ENCODE data around the gene BAAT. TPM values are rescaled to one million over a fixed set of nuclear protein-coding genes. Genes with fewer than 3 reads are reported as not detected.

BAAT gene
- total RNA-seq, 1 experiment from 2014 or later: 0.08 TPM

DNA sequence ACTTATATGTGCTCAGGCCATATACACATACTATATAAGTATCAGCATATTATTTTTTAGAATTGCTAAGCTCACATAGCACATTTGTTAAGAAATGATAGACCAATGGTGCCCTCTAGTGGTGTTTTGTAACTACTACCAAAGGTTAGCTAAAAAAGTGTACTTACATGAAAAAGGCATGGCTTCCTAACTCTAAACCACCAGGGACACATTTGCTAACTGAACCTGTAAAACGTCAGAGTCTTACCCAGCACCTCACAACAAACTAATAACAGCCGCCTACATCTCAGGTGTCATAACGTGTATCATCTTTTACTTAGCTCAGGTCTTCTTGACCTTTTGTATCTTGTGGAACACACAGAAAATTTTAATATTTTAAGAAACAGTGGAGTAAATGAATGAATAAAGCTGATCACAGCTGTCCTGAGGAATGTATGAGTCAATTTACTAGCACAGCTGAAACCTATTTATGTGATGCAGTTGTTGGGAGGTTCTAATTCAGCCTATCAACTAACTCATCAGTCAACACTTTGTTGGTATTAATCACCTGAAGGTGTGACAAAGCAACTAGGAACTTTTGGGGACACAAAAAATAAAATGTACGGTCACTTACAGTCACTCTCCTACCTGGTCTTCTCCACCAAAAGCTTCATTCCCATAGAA is 72.9 kb downstream of the BAAT start:
- CTCF ChIA-PET: interaction anchor here (0.5 to 1.3 kb wide), 4 partner anchors 138 to 712 kb away, joined by 3 to 23 read pairs (median 4); no protein-coding TSS in a partner anchor
- in situ Hi-C loops (cut with HindIII; ENCODE audit: low pct_unique_long_range_greater_than_20kb, low sequenced_read_pairs): no loop called here
- BruUV-seq (replicated peaks): no TSS peak

GRCh38 chr9:101311191-101311590 is 73.6 kb downstream of the BAAT start:
- H3K36me3 ChIP-seq (ENCODE audit: control insufficient read depth, insufficient read depth, low read length): no peaks in the 10 kb centered on the region
- H3K27me3 ChIP-seq (ENCODE audit: control insufficient read depth, insufficient read depth, low read length): no peaks in the 10 kb centered on the region
- DNase-seq (ENCODE audit: low read depth, low spot score): no peak
- intact Hi-C loops (cut with micrococcal nuclease; ENCODE audit: unreplicated experiment) (loop anchor here (1.0 to 5.0 kb wide), 3 partner anchors 194 to 710 kb away; no protein-coding TSS in a partner anchor), in situ Hi-C loops (cut with HindIII; ENCODE audit: low pct_unique_long_range_greater_than_20kb, low sequenced_read_pairs) (no loop called here)
- ChIA-PET POLR2A (no interaction called here), CTCF (interaction anchor here (0.8 to 1.3 kb wide), 3 partner anchors 597 to 711 kb away, joined by 4 to 23 read pairs (median 4); no protein-coding TSS in a partner anchor)
- ATAC-seq: no peak
- no TSS peak for BruUV-seq (replicated peaks)
- no peaks in the 10 kb centered on the region for H3K9me3 ChIP-seq (ENCODE audit: control insufficient read depth, insufficient read depth, low read depth, low read length)
- TF ChIP-seq POLR2AphosphoS5 (IDR thresholded peaks at IDR 0.05; ENCODE audit: low read depth, low read length) (no peak), TCF7L2 (IDR thresholded peaks at IDR 0.05; ENCODE audit: low read depth, low read length) (no peak)
- TF ChIP-seq, protein P1, sequence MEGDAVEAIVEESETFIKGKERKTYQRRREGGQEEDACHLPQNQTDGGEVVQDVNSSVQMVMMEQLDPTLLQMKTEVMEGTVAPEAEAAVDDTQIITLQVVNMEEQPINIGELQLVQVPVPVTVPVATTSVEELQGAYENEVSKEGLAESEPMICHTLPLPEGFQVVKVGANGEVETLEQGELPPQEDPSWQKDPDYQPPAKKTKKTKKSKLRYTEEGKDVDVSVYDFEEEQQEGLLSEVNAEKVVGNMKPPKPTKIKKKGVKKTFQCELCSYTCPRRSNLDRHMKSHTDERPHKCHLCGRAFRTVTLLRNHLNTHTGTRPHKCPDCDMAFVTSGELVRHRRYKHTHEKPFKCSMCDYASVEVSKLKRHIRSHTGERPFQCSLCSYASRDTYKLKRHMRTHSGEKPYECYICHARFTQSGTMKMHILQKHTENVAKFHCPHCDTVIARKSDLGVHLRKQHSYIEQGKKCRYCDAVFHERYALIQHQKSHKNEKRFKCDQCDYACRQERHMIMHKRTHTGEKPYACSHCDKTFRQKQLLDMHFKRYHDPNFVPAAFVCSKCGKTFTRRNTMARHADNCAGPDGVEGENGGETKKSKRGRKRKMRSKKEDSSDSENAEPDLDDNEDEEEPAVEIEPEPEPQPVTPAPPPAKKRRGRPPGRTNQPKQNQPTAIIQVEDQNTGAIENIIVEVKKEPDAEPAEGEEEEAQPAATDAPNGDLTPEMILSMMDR (IDR thresholded peaks at IDR 0.05): no peak
- no peak overlapping the region for H3K27ac ChIP-seq (ENCODE audit: low read length)
- H3K4me1 ChIP-seq (ENCODE audit: control insufficient read depth, insufficient read depth, low read length): no peaks in the 10 kb centered on the region
- H3K4me3 ChIP-seq (ENCODE audit: low read depth in 2 of 2, low read length in 2 of 2): no peak overlapping the region

More for the DNA sequence above, 72.9 kb downstream of the BAAT start:
- Histone ChIP-seq H3K9me3 (ENCODE audit: control insufficient read depth, insufficient read depth, low read depth, low read length) (no peaks in the 10 kb centered on the region), H3K4me1 (ENCODE audit: control insufficient read depth, insufficient read depth, low read length) (no peaks in the 10 kb centered on the region), H3K27ac (ENCODE audit: low read length) (no peak overlapping the region), H3K36me3 (ENCODE audit: control insufficient read depth, insufficient read depth, low read length) (no peaks in the 10 kb centered on the region), H3K4me3 (ENCODE audit: low read depth in 2 of 2, low read length in 2 of 2) (no peak overlapping the region), H3K27me3 (ENCODE audit: control insufficient read depth, insufficient read depth, low read length) (no peaks in the 10 kb centered on the region)
- TF ChIP-seq REST (IDR thresholded peaks at IDR 0.05; ENCODE audit: insufficient read depth in 1 of 2, low read depth in 2 of 2, low read length in 1 of 2): no peak
- TF ChIP-seq POLR2AphosphoS5 (IDR thresholded peaks at IDR 0.05; ENCODE audit: low read depth, low read length): no peak
- TF ChIP-seq TCF7L2 (IDR thresholded peaks at IDR 0.05; ENCODE audit: low read depth, low read length): no peak
- TF ChIP-seq SIN3A (IDR thresholded peaks at IDR 0.05; ENCODE audit: borderline replicate concordance, insufficient read depth, low read depth, low read length): no peak
- TF ChIP-seq, protein P1 (IDR thresholded peaks at IDR 0.05): peak; percentile 42; the same call in 1 of the 2 replicates
- POLR2A ChIA-PET: no interaction called here
- DNase-seq (ENCODE audit: low read depth, low spot score) (peak; percentile 38), ATAC-seq (peak; percentile 78)
- intact Hi-C loops (cut with micrococcal nuclease; ENCODE audit: unreplicated experiment): loop anchor here (1.0 to 5.0 kb wide), 3 partner anchors 195 to 711 kb away; no protein-coding TSS in a partner anchor

Other genes with a start within 250 kb of the BAAT start
- gene MRPL50, start 13.6 kb upstream of the BAAT start, total RNA-seq (2021; ENCODE audit: unreplicated experiment): 7.2 TPM
- gene ZNF189, start 13.8 kb upstream of the BAAT start, total RNA-seq (2021; ENCODE audit: unreplicated experiment): 7.0 TPM
- gene ALDOB, start 50.8 kb upstream of the BAAT start, total RNA-seq (2021; ENCODE audit: unreplicated experiment): 0.67 TPM
- 37.5 TPM for gene RNF20, start 148.8 kb upstream of the BAAT start, total RNA-seq (2021; ENCODE audit: unreplicated experiment)
- gene PPP3R2, start 210.0 kb upstream of the BAAT start, total RNA-seq (2021; ENCODE audit: unreplicated experiment): not detected